Panc1 (cell line): ENCODE results near the gene TM4SF4. TPM values are rescaled to one million over a fixed set of nuclear protein-coding genes. Genes with fewer than 3 reads are reported as not detected.
A peak's percentile ranks its signal among the peaks of the same experiment; 100 is the strongest.

Source experiments
- ATAC-seq: fragments of 200-7000 bp; cut with Tn5 transposase; 2 replicates; pipeline ENCODE4 v1.9.1; 2020; ENCODE audit warnings: mild to moderate bottlenecking, moderate library complexity
- BruUV-seq: library from RNA; stranded (reverse); fragments of 400-500 nt; replicated peaks from 2 replicates; lab custom pipeline; 2021; lab: Mats Ljungman, UMichigan
- CTCF ChIA-PET: fragments of 300-600 bp; sonication (Branson Sonifier 250); formaldehyde crosslinking; loops from one replicate; lab custom pipeline; 2022; ENCODE audit warnings: antibody characterized with exemption; lab: Charles Lee
- POLR2A ChIA-PET: fragments of 300-600 bp; sonication (Branson Sonifier 250); formaldehyde crosslinking; loops from one replicate; lab custom pipeline; 2022; ENCODE audit warnings: antibody characterized with exemption; lab: Charles Lee
- DNase-seq: peaks from one replicate; pipeline ENCODE4 v3.0.0-alpha.2; 2010; ENCODE audit warnings: low read depth, low spot score
- H3K27ac ChIP-seq: 2 replicates; pipeline ENCODE4 v1.5.1; 2011; ENCODE audit warnings: mild to moderate bottlenecking, low read length, inconsistent platforms
- H3K27me3 ChIP-seq: fragments of 200-500 bp; sonication (Bioruptor generic); 2 replicates; pipeline ENCODE4 v1.6.0; 2014; ENCODE audit warnings: low read length, inconsistent platforms; ENCODE audit not compliant: control insufficient read depth, insufficient read depth
- H3K36me3 ChIP-seq: fragments of 200-500 bp; sonication (Bioruptor generic); 2 replicates; pipeline ENCODE4 v1.5.1; 2014; ENCODE audit warnings: inconsistent platforms, mild to moderate bottlenecking, low read length, moderate library complexity; ENCODE audit not compliant: control insufficient read depth, insufficient read depth
- H3K4me1 ChIP-seq: 2 replicates; pipeline ENCODE4 v1.5.1; 2011; ENCODE audit warnings: inconsistent platforms, mild to moderate bottlenecking, low read length, moderate library complexity; ENCODE audit not compliant: control insufficient read depth, insufficient read depth
- H3K4me3 ChIP-seq, 2 experiments: 2 replicates each; pipeline ENCODE4 v1.5.1; 2011 to 2012; ENCODE audit warnings: low read depth in 2 of 2, low read length in 2 of 2, mild to moderate bottlenecking in 2 of 2, inconsistent platforms in 1 of 2, moderate library complexity in 1 of 2
- H3K9me3 ChIP-seq: fragments of 200-500 bp; sonication (Bioruptor generic); 2 replicates; pipeline ENCODE4 v1.5.1; 2014; ENCODE audit warnings: low read depth, mild to moderate bottlenecking, inconsistent platforms, low read length, moderate library complexity; ENCODE audit not compliant: control insufficient read depth, insufficient read depth
- CTCF ChIP-seq: fragments of 450-650 bp; IDR thresholded peaks from 2 replicates; pipeline ENCODE4 v1.5.1; 2017; ENCODE audit warnings: mild to moderate bottlenecking
- POLR2AphosphoS5 ChIP-seq: IDR thresholded peaks from 2 replicates; pipeline ENCODE4 v1.6.1; 2012; ENCODE audit warnings: mild to moderate bottlenecking, low read depth, low read length, moderate library complexity
- REST ChIP-seq, 2 experiments: IDR thresholded peaks; 2 replicates each; pipeline ENCODE4 v1.6.1; 2011 to 2012; ENCODE audit warnings: low read depth in 2 of 2, control low read depth in 1 of 2, low read length in 1 of 2, mild to moderate bottlenecking in 1 of 2, moderate library complexity in 1 of 2; ENCODE audit not compliant: insufficient read depth in 1 of 2
- SIN3A ChIP-seq: IDR thresholded peaks from 2 replicates; pipeline ENCODE4 v1.6.1; 2012; ENCODE audit warnings: low read depth, mild to moderate bottlenecking, low read length, moderate library complexity, borderline replicate concordance; ENCODE audit not compliant: insufficient read depth
- TCF7L2 ChIP-seq: IDR thresholded peaks from 2 replicates; pipeline ENCODE4 v1.6.1; 2011; ENCODE audit warnings: mild to moderate bottlenecking, low read depth, low read length, inconsistent platforms
- in situ Hi-C: cut with HindIII; loops from 2 replicates; pipeline ENCODE4 v1.10.0; 2016; ENCODE audit warnings: low sequenced_read_pairs, low pct_unique_long_range_greater_than_20kb
- intact Hi-C: fragments of 100-400 bp; cut with micrococcal nuclease; formaldehyde crosslinking; loops from one replicate; pipeline ENCODE4 v1.10.0; 2022; ENCODE audit not compliant: unreplicated experiment
- total RNA-seq: library from RNA; stranded (reverse); gene quantifications from one replicate; pipeline ENCODE4 v1.2.1, GENCODE V29; 2021; ENCODE audit not compliant: unreplicated experiment

TM4SF4 gene
- total RNA-seq, 1 experiment from 2014 or later, result 0.46 TPM

GRCh38 chr3:149496891-149497290 is 22.4 kb downstream of the TM4SF4 start:
- no peak for ATAC-seq
- TF ChIP-seq REST (IDR thresholded peaks at IDR 0.05; ENCODE audit: insufficient read depth in 1 of 2, low read depth in 2 of 2, low read length in 1 of 2) (no peak), TCF7L2 (no peak), SIN3A (no peak), CTCF (no peak), POLR2AphosphoS5 (no peak)
- Histone ChIP-seq H3K36me3 (no peaks in the 10 kb centered on the region), H3K27me3 (no peaks in the 10 kb centered on the region), H3K4me1 (peaks cover 22% of the 10 kb centered on the region), H3K9me3 (no peaks in the 10 kb centered on the region), H3K4me3 (no peak overlapping the region), H3K27ac (peak overlapping the region; percentile 98)
- CTCF ChIA-PET, result interaction anchor here (0.5 to 0.8 kb wide), 2 partner anchors 9 to 317 kb away, joined by 7 read pairs; no protein-coding TSS in a partner anchor
- DNase-seq, result no peak
- no TSS peak for BruUV-seq
- in situ Hi-C loops, result no loop called here
- POLR2A ChIA-PET, result no interaction called here
- intact Hi-C loops, result no loop called here

- Histone ChIP-seq H3K36me3 (no peaks in the 10 kb centered on the region), H3K27ac (peak overlapping the region; percentile 98), H3K4me3 (no peak overlapping the region), H3K4me1 (peaks cover 33% of the 10 kb centered on the region), H3K9me3 (no peaks in the 10 kb centered on the region), H3K27me3 (no peaks in the 10 kb centered on the region)
- DNase-seq, result no peak
- ChIA-PET POLR2A (no interaction called here), CTCF (no interaction called here)
- no TSS peak for BruUV-seq
- TF ChIP-seq POLR2AphosphoS5, result no peak
- TF ChIP-seq SIN3A, result no peak
- no peak for ATAC-seq
- in situ Hi-C loops (no loop called here), intact Hi-C loops (no loop called here)
Measured at GRCh38 chr3:149497966-149498670, 23.6 kb downstream of the TM4SF4 start.

- no TSS peak for BruUV-seq
- ChIA-PET CTCF (interaction anchor here (0.6 to 1.1 kb wide), 3 partner anchors 13 to 468 kb away, joined by 3 to 8 read pairs (median 3); no protein-coding TSS in a partner anchor), POLR2A (interaction anchor here (0.6 to 1.1 kb wide), 2 partner anchors 124 to 319 kb away, joined by 3 to 5 read pairs; partner anchors contain the start of gene TM4SF1)
- ATAC-seq (peak; percentile 88), DNase-seq (peak; percentile 56)
- H3K36me3 ChIP-seq, result no peaks in the 10 kb centered on the region
- H3K4me3 ChIP-seq, result no peak overlapping the region
- intact Hi-C loops, result no loop called here
- no peaks in the 10 kb centered on the region for H3K9me3 ChIP-seq
- in situ Hi-C loops, result no loop called here
- H3K27ac ChIP-seq, result peak overlapping the region; percentile 98
- peaks cover 33% of the 10 kb centered on the region for H3K4me1 ChIP-seq
- no peaks in the 10 kb centered on the region for H3K27me3 ChIP-seq
- no peak for TF ChIP-seq SIN3A
- TF ChIP-seq REST (IDR thresholded peaks at IDR 0.05; ENCODE audit: insufficient read depth in 1 of 2, low read depth in 2 of 2, low read length in 1 of 2), result no peak
- peak; percentile 24; the same call in 1 of the 2 replicates for TF ChIP-seq POLR2AphosphoS5
- 0 out of 2 replicates have a peak, but pooled peaks have one; percentile 20 for TF ChIP-seq TCF7L2
- TF ChIP-seq CTCF, result no peak
Measured at GRCh38 chr3:149501524-149501923, 27.0 kb downstream of the TM4SF4 start.
